ENCODE measurements around the gene CCL26.
"Not testable (repeated sequence)": the region's sequence is repeated elsewhere in the genome, so short reads cannot be mapped to it uniquely, and the experiment has no call there.

Gene CCL26

GRCh38 chr7:75793676-75794075, 21.7 kb upstream of the CCL26 start (continued):
- TF ChIP-seq ZNF8 (CRISPR knock-in tag; IDR thresholded peaks at IDR 0.05) = no peak
- no peak for TF ChIP-seq PPARA (CRISPR knock-in tag; IDR thresholded peaks at IDR 0.05; ENCODE audit: borderline replicate concordance)
- no peak for TF ChIP-seq ZFP3 (CRISPR knock-in tag; IDR thresholded peaks at IDR 0.05)
- no peak for TF ChIP-seq PATZ1 (CRISPR knock-in tag; IDR thresholded peaks at IDR 0.05; ENCODE audit: borderline replicate concordance)
- no peak for TF ChIP-seq TSHZ2 (CRISPR knock-in tag; IDR thresholded peaks at IDR 0.05)
- TF ChIP-seq ISL1 (CRISPR knock-in tag; IDR thresholded peaks at IDR 0.05) = no peak

- not testable (repeated sequence) for ATAC-seq
Measured at GRCh38 chr7:75792567-75792966, 20.6 kb upstream of the CCL26 start.

GRCh38 chr7:75789361-75789924, 17.4 kb upstream of the CCL26 start:
- TF ChIP-seq SNAI2 (CRISPR knock-in tag; IDR thresholded peaks at IDR 0.05) (no peak), TSHZ2 (CRISPR knock-in tag; IDR thresholded peaks at IDR 0.05) (no peak), CREB5 (CRISPR knock-in tag; IDR thresholded peaks at IDR 0.05; ENCODE audit: low read depth) (no peak), GLIS3 (CRISPR knock-in tag; IDR thresholded peaks at IDR 0.05) (no peak), ZFP3 (CRISPR knock-in tag; IDR thresholded peaks at IDR 0.05) (no peak), CSRNP3 (CRISPR knock-in tag; IDR thresholded peaks at IDR 0.05) (no peak), CSDC2 (CRISPR knock-in tag; IDR thresholded peaks at IDR 0.05) (no peak), PATZ1 (CRISPR knock-in tag; IDR thresholded peaks at IDR 0.05; ENCODE audit: borderline replicate concordance) (no peak), ISL1 (CRISPR knock-in tag; IDR thresholded peaks at IDR 0.05) (no peak), OSR1 (CRISPR knock-in tag; IDR thresholded peaks at IDR 0.05) (no peak), ARNTL (CRISPR knock-in tag; IDR thresholded peaks at IDR 0.05; ENCODE audit: borderline replicate concordance, low read depth) (no peak), RARB (CRISPR knock-in tag; IDR thresholded peaks at IDR 0.05) (no peak), TCF4 (CRISPR knock-in tag; IDR thresholded peaks at IDR 0.05; ENCODE audit: borderline replicate concordance) (no peak), ZNF565 (CRISPR knock-in tag; conservative IDR thresholded peaks at IDR 0.05; ENCODE audit: low read depth) (no peak)
- ATAC-seq = no peak

- ATAC-seq = not testable (repeated sequence)
Measured at GRCh38 chr7:75788154-75788847, 16.3 kb upstream of the CCL26 start.

- not testable (repeated sequence) for ATAC-seq
Measured at GRCh38 chr7:75783058-75783457, 11.0 kb upstream of the CCL26 start.

- ATAC-seq = not testable (repeated sequence)
Measured at GRCh38 chr7:75780647-75781273, 8.7 kb upstream of the CCL26 start.

GRCh38 chr7:75779516-75779915, 7.5 kb upstream of the CCL26 start:
- ATAC-seq = not testable (repeated sequence)

Measured in SK-N-SH treated with all-trans-retinoic acid at 6 μM for 48 hours (cell line).